WI38 (cell line): ENCODE measurements around the gene LSM12.

Experiments used
- H3K4me3 ChIP-seq: 2 replicates; pipeline ENCODE4 v1.5.1; 2011; ENCODE audit warnings: low read depth, mild to moderate bottlenecking, control low read depth, low read length
- CTCF ChIP-seq: IDR thresholded peaks from 2 replicates; pipeline ENCODE4 v1.5.1; 2012; ENCODE audit warnings: low read depth, mild to moderate bottlenecking, control low read depth, low read length

LSM12 gene

GRCh38 chr17:43984521-43984920 lies 82.0 kb downstream of the LSM12 start:
- H3K4me3 ChIP-seq = no peak overlapping the region; the same call in 1 of the 2 replicates
- no peak for TF ChIP-seq CTCF
